Eye (tissue), 1 donor: ENCODE results near the gene MIEF1.
"Not testable (repeated sequence)": the region's sequence is repeated elsewhere in the genome, so short reads cannot be mapped to it uniquely, and the experiment has no call there.

Experiments used
- DNase-seq: peaks from one replicate; pipeline ENCODE4 v3.0.0-alpha.2; 2015

MIEF1 gene

GRCh38 chr22:39517470-39517869 lies 15.4 kb downstream of the MIEF1 start:
- no peak for DNase-seq

- DNase-seq = no peak
Observed at GRCh38 chr22:39518144-39518786, 16.2 kb downstream of the MIEF1 start.

GRCh38 chr22:39518996-39519680 lies 17.0 kb downstream of the MIEF1 start:
- no peak for DNase-seq

DNA sequence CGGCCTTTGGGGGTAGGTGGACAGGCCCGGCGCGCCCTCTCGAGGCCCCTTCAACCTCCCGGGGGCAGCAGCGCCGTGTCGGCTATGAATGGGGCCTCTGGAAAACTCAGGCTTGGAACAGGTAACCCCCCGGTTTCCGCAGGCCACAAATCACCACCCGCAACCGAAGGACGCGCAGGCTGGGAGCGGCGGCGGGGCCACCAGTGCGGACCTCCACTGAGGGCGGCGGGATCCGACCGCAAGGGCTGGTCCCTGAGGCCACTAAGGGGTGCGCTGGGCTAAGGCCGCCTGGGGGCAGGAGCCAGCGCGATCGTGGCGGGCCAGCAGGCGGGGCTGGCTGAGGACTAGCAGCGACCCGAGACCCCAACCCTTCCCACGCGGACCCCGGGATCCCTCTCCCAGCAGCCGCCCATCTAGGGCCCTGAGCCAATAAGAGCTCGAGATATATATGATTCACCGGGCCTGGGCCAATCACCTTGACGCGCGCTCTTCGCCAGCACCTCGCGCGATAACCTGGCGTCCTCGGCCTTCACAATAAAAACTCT lies 17.7 kb downstream of the MIEF1 start:
- DNase-seq = no peak

DNA sequence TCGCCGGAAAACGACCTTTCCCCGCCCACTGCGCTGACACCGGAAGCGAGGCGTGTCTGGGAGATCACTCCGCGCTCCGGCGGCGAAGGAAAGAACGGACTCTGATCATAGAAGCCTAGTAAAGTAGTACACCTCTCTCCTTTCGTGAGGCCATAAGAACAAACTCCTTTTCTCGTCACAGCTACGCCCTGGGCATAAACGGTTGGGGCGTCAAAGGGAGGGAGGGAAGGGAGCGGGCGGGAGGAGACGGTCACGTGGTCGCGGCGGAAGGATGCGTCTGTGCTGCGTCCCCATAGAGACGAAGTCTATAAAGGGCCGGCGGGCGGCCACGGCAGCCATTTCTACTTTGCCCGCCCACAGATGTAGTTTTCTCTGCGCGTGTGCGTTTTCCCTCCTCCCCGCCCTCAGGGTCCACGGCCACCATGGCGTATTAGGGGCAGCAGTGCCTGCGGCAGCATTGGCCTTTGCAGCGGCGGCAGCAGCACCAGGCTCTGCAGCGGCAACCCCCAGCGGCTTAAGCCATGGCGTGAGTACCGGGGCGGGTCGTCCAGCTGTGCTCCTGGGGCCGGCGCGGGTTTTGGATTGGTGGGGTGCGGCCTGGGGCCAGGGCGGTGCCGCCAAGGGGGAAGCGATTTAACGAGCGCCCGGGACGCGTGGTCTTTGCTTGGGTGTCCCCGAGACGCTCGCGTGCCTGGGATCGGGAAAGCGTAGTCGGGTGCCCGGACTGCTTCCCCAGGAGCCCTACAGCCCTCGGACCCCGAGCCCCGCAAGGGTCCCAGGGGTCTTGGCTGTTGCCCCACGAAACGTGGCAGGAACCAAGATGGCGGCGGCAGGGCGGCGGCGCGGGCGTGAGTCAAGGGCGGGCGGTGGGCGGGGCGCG lies 18.4 kb downstream of the MIEF1 start, which contains the start of gene ATF4:
Gene ATF4, plus strand, starts transcription at position 337 of the 880 bp plus-strand sequence. CDS start 884 bp downstream, outside the sequence.
- DNase-seq = peak; percentile 100

GRCh38 chr22:39521106-39521885 lies 19.2 kb downstream of the MIEF1 start:
- not testable (repeated sequence) for DNase-seq

DNA sequence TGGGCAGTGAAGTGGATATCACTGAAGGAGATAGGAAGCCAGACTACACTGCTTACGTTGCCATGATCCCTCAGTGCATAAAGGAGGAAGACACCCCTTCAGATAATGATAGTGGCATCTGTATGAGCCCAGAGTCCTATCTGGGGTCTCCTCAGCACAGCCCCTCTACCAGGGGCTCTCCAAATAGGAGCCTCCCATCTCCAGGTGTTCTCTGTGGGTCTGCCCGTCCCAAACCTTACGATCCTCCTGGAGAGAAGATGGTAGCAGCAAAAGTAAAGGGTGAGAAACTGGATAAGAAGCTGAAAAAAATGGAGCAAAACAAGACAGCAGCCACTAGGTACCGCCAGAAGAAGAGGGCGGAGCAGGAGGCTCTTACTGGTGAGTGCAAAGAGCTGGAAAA lies 20.0 kb downstream of the MIEF1 start:
- not testable (repeated sequence) for DNase-seq

DNA sequence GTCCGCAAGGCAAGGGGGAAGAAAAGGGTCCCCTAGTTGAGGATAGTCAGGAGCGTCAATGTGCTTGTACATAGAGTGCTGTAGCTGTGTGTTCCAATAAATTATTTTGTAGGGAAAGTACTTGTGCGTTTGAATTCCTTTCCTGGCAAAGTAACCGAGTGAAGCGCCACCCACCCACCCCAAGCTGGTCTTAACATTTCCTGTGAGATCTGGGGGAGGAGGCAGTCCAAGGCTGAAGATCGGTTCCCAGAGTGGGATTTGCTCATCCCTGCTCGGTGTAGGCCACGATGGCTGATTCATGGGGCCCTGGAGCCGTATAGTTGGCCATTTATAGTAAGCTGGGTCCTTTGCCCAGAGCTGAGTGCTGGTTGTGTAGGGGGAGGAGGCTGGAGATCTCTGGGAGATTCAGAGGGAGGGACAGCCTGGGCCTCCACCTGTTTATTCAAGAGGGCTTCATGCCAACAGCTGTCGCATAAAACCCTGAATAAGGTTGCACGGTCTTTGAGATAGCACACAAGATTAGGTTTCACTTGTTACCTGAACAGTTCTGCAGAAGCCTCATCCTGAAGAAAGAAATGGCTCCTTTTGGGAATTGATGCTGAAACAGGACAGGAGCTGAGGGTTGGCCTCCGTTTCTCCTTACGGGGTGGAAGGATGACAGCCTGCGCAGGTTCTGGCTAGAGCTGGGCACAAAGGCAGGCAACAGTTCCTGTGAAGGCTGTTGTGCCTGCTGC lies 20.6 kb downstream of the MIEF1 start:
- DNase-seq = no peak

DNA sequence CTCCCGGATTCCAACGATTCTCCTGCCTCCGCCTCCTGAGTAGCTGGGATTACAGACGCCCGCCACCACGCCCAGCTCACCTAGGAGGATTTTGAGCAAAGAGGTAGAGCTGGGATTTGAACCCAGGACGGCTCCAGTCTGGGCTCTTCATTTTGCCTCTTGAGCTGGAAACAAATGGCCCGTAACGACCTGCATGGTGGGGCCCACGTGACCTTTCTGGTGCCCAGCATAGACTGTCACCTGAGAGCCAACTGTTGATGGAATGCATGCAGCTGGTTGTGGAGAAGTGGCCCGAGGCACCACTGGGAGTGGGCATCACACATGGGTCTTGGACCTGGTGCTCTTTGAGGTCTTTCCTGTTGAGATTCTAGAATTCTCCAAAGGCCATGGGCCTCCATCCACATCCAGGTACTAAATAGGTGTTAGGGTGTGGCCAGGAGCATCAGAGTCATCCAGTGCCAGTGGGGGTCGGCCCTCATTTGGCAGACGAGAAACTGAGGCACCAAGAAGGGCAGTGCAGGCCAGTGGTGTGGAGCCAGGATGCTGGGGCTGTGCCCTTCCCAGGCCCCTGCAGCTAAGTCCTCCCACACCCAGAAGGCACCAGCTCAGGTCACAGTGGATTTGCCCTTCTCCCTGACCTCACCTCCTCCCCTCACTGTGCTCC lies 22.1 kb downstream of the MIEF1 start:
- no peak for DNase-seq

GRCh38 chr22:39524753-39525657 lies 22.9 kb downstream of the MIEF1 start:
- DNase-seq = no peak

GRCh38 chr22:39525658-39525975 lies 23.5 kb downstream of the MIEF1 start:
- DNase-seq = no peak

DNA sequence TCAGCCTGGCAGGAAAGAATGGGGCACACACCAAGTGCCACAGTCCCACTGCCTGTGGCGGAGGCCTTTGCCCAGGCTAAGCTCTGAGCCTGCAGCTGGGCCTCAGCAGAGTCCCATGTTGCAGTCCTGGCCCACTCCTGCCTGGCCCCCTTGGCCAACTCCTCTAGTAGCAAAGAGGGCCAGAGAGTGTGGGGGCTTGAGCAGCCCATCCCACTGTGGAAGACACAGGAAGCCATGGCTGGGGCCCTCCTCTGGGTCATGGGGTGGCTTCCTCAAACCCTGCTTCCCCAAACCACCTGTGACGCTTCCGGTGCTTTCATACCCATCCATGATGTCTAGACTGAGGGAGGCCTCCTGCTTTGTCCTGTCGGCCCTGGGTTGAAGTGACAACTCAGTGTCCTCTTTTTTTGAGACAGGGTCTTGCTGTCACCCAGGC lies 24.7 kb downstream of the MIEF1 start:
- DNase-seq = no peak

DNA sequence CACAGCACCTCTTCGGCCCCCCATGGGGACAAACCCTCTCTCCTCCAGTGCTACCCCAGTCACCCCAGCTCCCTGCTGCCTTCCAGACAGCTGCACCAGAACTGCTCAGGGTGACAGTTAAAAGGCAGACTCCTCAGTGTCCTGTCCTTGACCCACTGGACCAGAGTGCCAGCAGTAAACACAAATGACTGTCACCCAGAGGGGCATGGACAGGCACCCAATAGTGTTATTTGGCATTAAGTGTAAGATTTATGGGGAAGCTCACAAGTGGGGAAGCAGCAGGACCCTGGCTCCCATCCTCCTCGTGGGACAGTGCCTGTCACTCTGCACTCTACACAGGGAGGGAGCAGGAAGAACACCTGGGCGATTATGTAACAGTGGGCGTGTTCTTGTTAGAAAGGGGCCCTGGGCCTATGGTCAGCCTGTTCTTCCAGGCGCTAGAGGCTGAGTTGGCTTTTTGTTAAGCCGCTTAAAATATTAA lies 25.4 kb downstream of the MIEF1 start:
- no peak for DNase-seq

DNA sequence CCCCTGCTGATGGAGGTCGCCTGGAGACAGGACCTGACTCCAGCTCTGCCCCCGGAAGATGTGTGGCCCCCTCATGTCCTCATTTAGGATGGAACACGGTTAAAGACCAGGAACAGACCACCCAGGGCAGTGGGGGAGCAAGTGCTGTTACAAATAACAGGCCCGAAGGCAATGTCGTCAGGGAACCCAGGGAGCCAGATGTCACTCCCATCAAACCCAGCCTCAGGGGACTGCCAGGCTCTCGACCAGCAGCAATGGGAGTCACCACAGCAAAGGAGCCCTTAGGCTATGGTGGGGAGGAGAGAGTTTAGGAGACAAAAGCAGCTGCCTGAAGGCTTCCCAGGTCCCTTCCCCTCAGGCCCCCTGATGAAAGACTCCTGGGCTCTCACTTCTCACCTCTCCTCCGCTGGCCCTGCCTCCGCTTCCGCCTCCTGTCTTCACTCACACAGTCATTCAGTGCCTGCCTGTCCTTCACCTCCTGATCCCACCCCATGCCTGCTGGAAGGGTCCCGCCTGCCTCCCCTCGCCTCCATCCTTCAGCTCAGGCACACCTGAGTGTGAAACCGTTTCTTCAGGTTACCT lies 26.1 kb downstream of the MIEF1 start:
- DNase-seq = peak; percentile 72

- peak; percentile 96 for DNase-seq
Observed at GRCh38 chr22:39528681-39529486, 26.8 kb downstream of the MIEF1 start.

GRCh38 chr22:39529487-39529851 lies 27.4 kb downstream of the MIEF1 start:
- no peak for DNase-seq

DNA sequence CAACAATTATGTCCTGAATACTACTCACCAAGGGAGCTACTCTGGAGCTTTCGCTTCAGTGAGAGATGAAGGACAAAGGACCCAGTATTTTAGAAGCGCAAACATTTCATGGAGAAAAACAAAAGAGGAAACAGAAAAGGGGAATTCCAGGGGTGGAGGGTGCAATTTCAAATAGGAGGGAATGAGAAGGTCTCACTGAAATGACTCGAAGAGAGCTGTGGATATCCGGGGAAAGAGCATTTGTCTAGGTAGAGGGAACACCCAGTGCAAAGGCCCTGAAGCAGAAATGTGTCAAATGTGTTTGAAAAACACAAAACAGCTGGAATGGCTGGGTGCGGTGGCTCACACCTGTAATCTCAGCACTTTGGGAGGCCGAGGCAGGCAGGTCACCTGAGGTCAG lies 28.0 kb downstream of the MIEF1 start:
- no peak for DNase-seq

DNA sequence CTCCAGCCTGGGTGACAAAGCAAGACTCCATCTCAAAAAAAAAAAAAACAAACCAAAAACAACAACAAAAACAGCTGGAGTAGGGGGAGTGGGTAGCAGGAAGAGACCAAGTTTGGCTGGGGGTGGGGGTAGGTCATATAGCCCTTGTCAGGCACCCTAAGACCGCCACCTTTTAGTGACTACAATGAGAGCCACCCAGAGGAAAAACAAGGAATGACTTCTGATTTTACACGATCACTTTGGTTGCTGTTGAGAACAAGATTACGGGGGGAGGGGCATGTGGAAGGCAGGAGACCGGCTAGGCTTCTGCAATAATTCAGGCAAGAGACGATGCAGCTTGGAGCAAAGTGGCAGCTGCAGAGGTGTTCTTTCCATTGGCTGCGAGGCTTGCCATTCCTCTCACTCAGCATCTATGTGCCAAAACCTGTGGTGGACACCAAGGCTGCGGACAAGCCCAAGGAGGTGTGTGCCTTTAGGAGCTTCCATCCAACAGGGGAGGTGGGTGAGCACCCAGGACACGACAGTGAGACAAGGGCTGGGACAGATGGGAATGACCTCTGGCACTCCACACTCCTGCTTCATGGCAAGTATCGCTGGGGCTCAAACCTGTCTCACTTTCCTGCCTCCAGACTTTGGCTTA lies 28.7 kb downstream of the MIEF1 start:
- no peak for DNase-seq
